Measurements from ENCODE around the gene GATB.
A peak's percentile ranks its signal among the peaks of the same experiment; 100 is the strongest.

The GATB gene

GRCh38 chr4:151760712-151761661, at the start of gene GATB:
Gene GATB (minus strand): TSS chr4:151761007. CDS start chr4:151760982, 25 bp downstream.
- peak; percentile 81 for DNase-seq

DNA sequence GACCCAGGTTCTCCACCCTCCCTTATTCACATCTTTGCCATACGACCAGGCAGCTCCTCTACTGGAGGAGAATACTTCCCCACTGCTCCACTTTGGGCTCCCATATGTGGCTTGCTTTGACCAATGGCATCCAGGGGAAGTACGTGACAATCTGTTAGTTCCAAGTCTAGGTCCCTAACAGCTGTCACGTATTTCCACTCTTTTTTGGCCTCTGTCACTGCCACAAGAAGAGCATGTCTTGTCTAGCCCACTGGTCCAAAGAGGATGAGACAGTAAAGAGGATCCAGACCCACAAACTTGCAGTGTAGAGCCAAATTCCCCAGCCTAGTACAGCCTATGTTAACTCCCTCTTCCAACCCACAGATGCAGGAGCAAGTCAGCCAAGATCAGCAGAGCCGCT, 49.7 kb upstream of the GATB start:
- DNase-seq, result no peak

GRCh38 chr4:151809716-151810115, 48.9 kb upstream of the GATB start:
- DNase-seq, result no peak

- DNase-seq, result no peak
Measured at GRCh38 chr4:151808542-151808941, 47.7 kb upstream of the GATB start.

DNA sequence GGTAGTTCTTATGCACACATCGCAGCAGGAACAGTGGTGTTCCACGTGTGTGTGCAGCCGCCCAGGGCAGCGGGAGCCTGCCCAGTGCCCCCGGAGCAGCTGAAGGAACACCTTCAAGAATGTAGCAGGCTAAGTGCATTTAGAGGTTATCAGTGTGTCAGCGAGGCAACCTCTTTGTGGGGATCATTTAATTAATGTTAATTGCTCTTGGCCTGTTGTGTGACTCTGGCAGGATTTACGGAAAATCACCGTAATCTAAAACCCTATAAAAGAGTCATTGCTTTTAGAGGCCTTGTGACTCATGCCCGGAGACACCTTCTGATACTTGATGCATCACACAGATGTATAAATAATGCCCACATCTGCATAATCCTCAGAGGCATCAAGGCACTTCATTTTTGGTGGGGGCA, 47.3 kb upstream of the GATB start:
- no peak for DNase-seq

DNA sequence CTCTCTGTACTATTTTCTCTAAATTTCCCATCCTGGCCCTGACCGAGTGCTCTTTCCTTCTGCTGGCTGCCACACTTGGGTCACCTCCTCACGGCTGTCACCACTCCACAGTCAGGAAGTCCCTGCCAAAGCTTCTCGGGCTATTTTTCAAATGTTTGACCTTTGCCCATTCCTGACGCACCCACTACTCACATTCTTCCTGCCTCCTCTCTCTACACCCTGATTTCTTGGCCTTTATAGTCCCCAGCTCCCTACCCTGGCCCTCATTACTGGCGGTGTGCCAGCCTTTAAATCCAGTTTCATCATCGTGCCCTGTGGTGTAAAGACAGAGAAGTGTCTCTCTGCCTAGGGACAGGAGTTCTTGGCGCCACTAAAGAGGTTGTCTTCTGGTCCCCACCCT, 46.4 kb upstream of the GATB start:
- DNase-seq, result no peak

DNA sequence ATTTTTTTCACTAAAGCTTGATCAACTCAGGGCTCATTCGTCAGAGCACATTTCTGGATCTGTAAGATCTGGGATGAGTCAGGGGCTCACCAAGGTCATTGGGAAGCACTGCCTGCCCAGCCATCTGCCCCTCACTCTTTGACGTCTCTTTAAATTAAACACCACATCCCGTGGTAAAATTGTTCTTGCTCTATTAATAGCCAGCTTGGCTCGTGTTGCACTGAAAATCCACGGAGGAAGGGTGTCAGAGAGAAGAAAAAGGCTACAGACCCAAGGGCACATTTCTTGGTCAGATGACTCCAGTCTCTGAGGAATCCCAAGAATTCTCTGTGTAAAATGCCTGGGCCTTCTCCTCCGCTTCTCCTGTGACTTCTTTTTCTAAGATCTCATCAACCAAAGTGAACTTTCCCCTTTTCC, 45.7 kb upstream of the GATB start:
- no peak for DNase-seq

GRCh38 chr4:151804821-151805220, 44.0 kb upstream of the GATB start:
- DNase-seq, result no peak

DNA sequence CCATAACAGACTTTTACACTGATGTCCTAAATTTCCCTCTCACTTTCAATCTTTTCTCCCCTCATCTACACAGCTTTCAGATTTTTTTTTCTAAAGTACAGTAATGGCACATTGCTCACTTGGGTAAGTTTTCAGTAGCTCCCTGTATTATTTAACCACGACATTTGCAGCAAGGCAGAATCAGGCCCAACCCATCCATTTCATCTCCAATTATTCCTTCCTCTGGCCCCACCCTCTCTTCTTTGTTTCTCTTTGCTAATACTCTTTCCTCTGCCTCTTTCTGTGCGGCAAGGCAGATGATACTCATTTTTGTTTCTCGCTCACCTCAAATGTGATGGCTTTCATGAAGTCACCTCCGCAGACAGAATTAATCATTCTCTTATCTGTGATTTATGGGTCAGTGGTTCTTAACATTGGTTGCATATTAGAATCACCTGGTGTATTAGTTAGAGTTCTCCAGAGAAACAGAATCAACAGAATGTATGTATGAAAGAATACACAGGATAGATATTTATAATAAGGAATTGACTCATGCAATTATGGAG, 43.4 kb upstream of the GATB start:
- DNase-seq, result no peak

DNA sequence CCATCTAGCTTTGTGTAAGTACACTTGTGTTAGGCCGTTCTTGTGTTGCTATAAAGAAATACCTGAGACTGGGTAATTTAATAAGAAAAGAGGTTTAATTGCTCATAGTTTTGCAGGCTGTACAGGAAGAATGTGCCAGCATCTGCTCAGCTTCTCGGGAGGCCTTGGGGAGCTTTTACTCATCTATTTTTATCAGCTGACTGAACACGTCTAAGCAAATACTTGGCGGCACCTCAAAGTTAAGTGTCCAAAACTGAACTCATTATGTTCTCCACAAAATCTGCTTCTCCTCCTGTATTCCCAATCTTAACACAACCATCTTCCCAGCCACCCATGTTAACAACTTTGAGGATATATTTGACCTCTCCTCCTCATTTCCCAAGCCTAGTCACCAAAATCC, 42.4 kb upstream of the GATB start:
- DNase-seq, result no peak

DNA sequence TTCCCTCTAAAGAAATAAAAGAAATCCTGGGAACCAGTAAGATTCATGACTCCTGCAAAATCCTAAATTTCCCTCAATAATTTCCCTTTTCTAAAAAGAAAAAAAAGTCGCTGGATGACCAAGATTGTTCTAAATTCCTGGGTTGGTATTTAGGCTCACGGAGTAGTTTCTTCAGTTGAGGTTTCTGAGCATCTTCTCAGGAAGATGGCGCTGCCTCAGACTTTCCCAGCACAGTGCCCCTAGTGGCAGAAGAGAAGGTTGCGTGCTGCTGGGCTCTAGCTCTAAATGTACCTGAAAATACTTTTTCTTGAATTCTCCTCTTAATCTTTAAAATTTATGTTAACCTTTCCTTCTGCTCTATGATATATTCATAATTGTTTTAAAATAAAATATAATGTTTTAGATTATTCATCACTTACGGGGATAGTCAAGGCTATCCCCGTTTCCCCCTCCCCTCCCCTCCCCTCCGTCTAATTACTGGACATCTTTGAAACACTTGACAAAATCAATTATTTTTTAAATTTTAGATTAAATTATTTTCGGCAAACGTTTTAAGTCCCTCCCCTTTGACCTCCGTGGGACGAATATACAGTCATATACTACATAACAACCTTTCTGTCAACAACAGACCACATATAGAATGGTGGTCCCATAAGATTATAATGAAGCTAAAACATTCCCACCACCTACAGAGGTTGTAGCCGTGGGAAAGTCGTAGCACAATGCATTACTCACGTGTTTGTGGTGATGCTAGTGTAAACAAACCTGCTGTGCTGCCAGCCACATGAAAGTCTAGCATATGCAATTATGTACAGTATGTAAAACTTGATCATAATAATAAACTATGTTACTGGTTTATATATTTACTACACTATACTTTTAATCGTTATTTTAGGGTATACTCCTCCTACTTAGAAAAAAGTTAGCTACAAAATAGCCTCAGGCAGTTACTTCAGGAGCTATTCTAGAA, 41.0 kb upstream of the GATB start:
- no peak for DNase-seq

- DNase-seq, result no peak
Measured at GRCh38 chr4:151799417-151800012, 38.7 kb upstream of the GATB start.

DNA sequence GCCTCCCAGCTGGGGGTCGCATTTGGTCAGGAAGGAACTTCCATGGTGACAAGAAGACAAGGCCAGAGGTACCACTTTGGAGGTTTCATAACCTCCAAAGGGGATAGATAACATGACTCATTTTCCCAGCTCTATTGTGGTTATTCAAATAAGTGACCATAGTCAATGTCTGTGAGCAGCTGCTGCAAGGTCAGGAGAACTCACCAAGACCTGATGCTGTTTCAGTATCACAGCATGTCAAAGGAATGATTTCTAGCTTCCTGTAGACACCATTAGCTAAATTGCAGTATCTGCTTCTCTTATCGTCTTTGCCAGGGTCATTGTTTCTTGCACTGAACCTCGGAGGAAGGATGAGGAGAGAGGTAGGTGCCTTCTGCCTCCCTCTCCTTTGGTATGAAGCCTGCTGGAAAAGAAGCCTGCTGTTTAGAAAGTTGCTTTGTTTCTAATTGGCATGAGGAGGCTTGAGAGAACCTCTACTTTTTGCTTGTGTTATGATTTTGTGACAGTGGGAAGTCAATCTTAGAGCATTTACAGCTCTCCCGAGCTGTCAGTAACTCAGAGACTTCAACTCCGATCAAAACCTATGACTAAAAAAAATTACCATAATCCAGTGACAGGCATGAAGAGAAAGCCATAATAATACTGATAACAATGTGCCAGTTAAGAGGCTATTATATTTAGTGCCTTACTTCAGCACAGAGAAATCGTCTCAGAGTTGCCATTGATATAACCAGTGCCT, 38.0 kb upstream of the GATB start:
- no peak for DNase-seq

- no peak for DNase-seq
Measured at GRCh38 chr4:151797853-151798252, 37.0 kb upstream of the GATB start.

DNA sequence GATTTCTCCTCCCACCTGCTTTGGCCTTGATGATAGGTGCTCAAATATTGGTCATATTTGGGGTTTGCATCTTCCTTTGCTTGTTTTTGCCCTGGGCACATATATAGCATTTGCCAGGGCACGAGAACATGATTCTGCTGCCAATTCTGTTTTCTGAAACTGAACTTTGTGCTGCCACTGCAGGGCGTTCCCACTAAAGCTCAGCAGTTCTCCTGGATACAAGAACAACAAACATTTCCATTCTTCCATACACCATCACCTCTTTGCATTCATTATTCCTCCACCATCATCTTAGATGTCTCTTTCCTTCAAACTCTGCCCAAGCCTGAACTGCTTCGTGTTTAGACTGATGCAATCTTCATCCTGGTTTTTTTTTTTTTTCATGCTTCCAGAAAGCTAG, 36.3 kb upstream of the GATB start:
- DNase-seq, result no peak

GRCh38 chr4:151796106-151796505, 35.3 kb upstream of the GATB start:
- no peak for DNase-seq

DNA sequence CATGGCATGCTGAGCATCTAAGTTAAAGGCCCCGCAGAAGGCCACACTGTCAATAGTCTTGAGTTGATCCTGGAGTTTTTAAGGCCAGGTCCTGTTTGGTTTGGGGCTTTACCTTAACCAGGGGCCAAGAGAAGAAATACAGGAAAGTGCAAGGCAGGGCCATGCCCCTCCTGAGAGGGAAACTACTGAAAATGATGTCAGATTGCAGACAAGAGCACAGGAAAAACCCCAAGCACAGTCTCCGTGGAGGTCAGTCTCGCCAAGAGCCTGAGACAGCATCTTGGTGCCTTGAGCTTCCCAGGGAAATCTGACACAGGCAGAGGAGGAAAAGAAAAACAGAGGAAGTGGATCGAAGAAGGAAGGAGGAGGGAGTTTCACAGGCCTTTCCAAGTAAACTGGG, 32.2 kb upstream of the GATB start:
- DNase-seq, result no peak

DNA sequence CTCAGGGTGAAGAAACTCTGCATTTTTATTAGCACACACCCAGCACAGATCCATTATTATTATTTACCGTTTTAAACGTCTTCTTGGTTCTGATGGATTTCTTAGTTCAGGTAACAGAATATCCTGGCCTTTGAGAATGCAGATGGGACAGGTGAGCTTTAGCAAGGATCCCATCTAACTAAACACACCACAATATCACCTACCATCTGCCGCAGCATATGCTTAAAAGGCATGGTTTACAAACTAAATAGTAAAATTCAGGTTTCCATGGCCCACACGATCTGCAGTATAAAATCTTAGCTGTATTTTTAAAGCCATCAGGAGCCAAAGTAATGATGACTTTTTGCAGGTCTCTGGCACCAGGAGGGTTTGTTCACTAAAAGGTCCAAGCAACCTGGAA, 31.7 kb upstream of the GATB start:
- no peak for DNase-seq

GRCh38 chr4:151788021-151788420, 27.2 kb upstream of the GATB start:
- DNase-seq, result no peak

GRCh38 chr4:151786158-151786495, 25.3 kb upstream of the GATB start:
- no peak for DNase-seq

DNA sequence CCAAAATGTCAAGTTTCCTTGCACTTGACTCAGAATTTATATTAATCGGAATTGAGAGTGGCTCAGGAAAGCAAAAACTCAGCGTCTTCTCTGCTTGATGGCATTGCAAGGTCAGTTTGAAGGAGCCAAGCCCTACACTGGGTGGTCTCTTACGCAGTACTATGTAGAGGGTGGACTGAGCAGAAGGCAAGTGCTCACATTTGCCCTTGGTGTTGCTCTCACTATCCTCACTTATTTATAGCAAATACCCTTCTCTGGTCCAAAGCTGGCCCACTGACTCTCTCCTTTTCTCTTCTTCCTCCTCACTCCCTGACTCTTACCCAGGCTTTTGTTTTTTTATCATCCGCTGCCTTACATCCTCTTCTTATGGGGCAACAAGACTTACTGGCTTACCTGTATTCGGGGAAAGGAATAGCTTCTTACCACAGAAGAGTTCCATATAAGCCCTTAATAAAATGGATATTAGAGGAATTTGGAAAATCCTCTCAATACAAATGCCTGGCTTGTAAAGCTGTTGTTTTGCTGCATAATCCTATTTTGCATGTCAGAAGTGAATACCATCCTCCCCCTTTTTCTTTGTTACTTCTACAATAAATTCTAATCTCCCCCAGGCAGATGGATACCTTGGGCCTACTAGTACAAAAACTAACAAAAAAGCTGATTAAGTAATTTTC, 24.8 kb upstream of the GATB start:
- DNase-seq, result no peak

DNA sequence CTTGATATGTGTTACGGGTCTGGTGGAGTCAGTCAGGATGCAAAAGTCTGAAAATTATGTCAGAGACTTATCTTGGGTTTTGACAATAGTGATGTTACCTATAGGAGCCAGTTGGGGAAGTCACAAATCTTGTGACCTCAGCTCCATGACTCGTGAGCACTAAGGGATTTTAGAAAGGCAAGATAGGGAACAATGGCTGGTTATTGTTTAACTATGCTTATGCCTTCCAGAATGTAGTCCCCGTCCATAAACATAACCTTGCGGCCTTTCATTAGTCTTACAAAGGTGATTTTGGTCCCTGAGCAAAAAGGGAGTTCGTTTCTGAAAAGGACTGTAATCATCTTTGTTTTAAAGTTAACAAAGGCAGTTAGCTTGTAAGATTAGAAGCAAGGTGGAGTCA, 23.9 kb upstream of the GATB start:
- DNase-seq, result no peak

Measured in NCI-H774 (cell line).